ENCODE results near the gene EIF4E1B.

Gene EIF4E1B

GRCh38 chr5:176667637-176668036, 37.2 kb downstream of the EIF4E1B start:
- no peak for DNase-seq

- no peak for DNase-seq
Observed at GRCh38 chr5:176670449-176670848, 40.0 kb downstream of the EIF4E1B start.

- no peak for DNase-seq
Observed at GRCh38 chr5:176671399-176671798, 40.9 kb downstream of the EIF4E1B start.

- no peak for DNase-seq
Observed at GRCh38 chr5:176671890-176672747, 41.6 kb downstream of the EIF4E1B start.

- no peak for DNase-seq
Observed at GRCh38 chr5:176673651-176674583, 43.4 kb downstream of the EIF4E1B start.

- DNase-seq = no peak
Observed at GRCh38 chr5:176674799-176675198, 44.3 kb downstream of the EIF4E1B start.

GRCh38 chr5:176675676-176676360, 45.3 kb downstream of the EIF4E1B start:
- DNase-seq = no peak

GRCh38 chr5:176676361-176676824, 45.9 kb downstream of the EIF4E1B start:
- no peak for DNase-seq

GRCh38 chr5:176677209-176677939, 46.9 kb downstream of the EIF4E1B start:
- DNase-seq = no peak

- DNase-seq = no peak
Observed at GRCh38 chr5:176678584-176678983, 48.1 kb downstream of the EIF4E1B start.

GRCh38 chr5:176679365-176680225, 49.1 kb downstream of the EIF4E1B start:
- DNase-seq = no peak

- DNase-seq = no peak
Observed at GRCh38 chr5:176680226-176680563, 49.7 kb downstream of the EIF4E1B start.

- no peak for DNase-seq
Observed at GRCh38 chr5:176682016-176682531, 51.6 kb downstream of the EIF4E1B start.

- DNase-seq = no peak
Observed at GRCh38 chr5:176685010-176685409, 54.5 kb downstream of the EIF4E1B start.

GRCh38 chr5:176687247-176687646, 56.8 kb downstream of the EIF4E1B start:
- no peak for DNase-seq

GRCh38 chr5:176687881-176688280, 57.4 kb downstream of the EIF4E1B start:
- no peak for DNase-seq

- no peak for DNase-seq
Observed at GRCh38 chr5:176690911-176691310, 60.4 kb downstream of the EIF4E1B start.

- no peak for DNase-seq
Observed at GRCh38 chr5:176691524-176691923, 61.0 kb downstream of the EIF4E1B start.

- DNase-seq = no peak
Observed at GRCh38 chr5:176692326-176692725, 61.9 kb downstream of the EIF4E1B start.

GRCh38 chr5:176692839-176693476, 62.5 kb downstream of the EIF4E1B start:
- no peak for DNase-seq

- no peak for DNase-seq
Observed at GRCh38 chr5:176693477-176693851, 63.0 kb downstream of the EIF4E1B start.
